H1 (cell line): Measurements from ENCODE around the gene ATF7. TPM values are rescaled to one million over a fixed set of nuclear protein-coding genes. Genes with fewer than 3 reads are reported as not detected.

Experiments
- ATF3 ChIP-seq: IDR thresholded peaks from 2 replicates; pipeline ENCODE4 v1.6.1; 2011; ENCODE audit warnings: low read depth, mild to moderate bottlenecking, low read length; ENCODE audit not compliant: insufficient read depth
- CHD7 ChIP-seq: fragments of 300-600 bp; sonication (generic); IDR thresholded peaks from 2 replicates; pipeline ENCODE4 v1.7.1; 2012; ENCODE audit warnings: low read length, moderate library complexity, mild to moderate bottlenecking, inconsistent platforms; ENCODE audit not compliant: insufficient replicate concordance
- CREB1 ChIP-seq: IDR thresholded peaks from 2 replicates; pipeline ENCODE4 v1.6.1; 2012; ENCODE audit warnings: inconsistent platforms
- GABPA ChIP-seq: IDR thresholded peaks from 2 replicates; pipeline ENCODE4 v1.6.1; 2011; ENCODE audit warnings: mild to moderate bottlenecking, low read length, moderate library complexity, borderline replicate concordance; ENCODE audit not compliant: insufficient read depth
- MAFK ChIP-seq: IDR thresholded peaks from 2 replicates; pipeline ENCODE4 v1.6.1; 2012; ENCODE audit warnings: low read depth, mild to moderate bottlenecking, improper control_type of control experiment, low read length
- POLR2AphosphoS5 ChIP-seq: IDR thresholded peaks from 2 replicates; pipeline ENCODE4 v1.6.1; 2011; ENCODE audit warnings: low read depth, low read length
- SP2 ChIP-seq: IDR thresholded peaks from 2 replicates; pipeline ENCODE4 v1.6.1; 2012; ENCODE audit warnings: mild to moderate bottlenecking, low read length, inconsistent platforms
- polyA plus RNA-seq, 7 experiments: library from polyadenylated mRNA; depleted of rRNA in 3 of 7; stranded (reverse) in 5 of 7; unstranded in 2 of 7; fragments of >200 nt in 5 of 7; fragments of 200-250 nt in 2 of 7; gene quantifications; 1 replicate in 5 of 7; 2 replicates in 1 of 7; 4 replicates in 1 of 7; pipeline versions ENCODE4 v1.2.1 to v1.2.3, GENCODE V29; 2011 to 2013; ENCODE audit warnings: missing spikeins in 2 of 7, mixed read lengths in 2 of 7
- total RNA-seq: library from RNA; stranded (reverse); fragmentation: NEBNext Ultra II Directional; extraction: Animal tissue kit (Norgen Biotek cat#: 25700); gene quantifications from 2 replicates; pipeline ENCODE4 v1.2.1, GENCODE V29; 2021

ATF7 gene
- total and polyA plus RNA-seq, 2 of the 8 experiments (the other 6 are each of a cell fraction or from before 2014, with no cell fraction given): 10.1 to 16.6 TPM

- TF ChIP-seq CHD7: no peak
- TF ChIP-seq GABPA: no peak
- no peak for TF ChIP-seq CREB1
- TF ChIP-seq MAFK: no peak
- TF ChIP-seq POLR2AphosphoS5: no peak
- TF ChIP-seq SP2: no peak
- TF ChIP-seq ATF3: no peak
Observed at GRCh38 chr12:53550595-53550994, 75.6 kb downstream of the ATF7 start (continued).
